Parathyroid adenoma (tissue), 2 donors: ENCODE measurements around the gene PFKL.

ENCODE experiments used
- H2AFZ ChIP-seq: fragments of 300-600 bp; sonication (generic); one replicate; pipeline ENCODE4 v1.7.0; 2017; ENCODE audit warnings: antibody characterized with exemption, mild to moderate bottlenecking
- H3K27ac ChIP-seq: fragments of 300-600 bp; sonication (generic); one replicate; pipeline ENCODE4 v1.7.0; 2017
- H3K27me3 ChIP-seq: fragments of 300-600 bp; sonication (generic); one replicate; pipeline ENCODE4 v1.7.0; 2017; ENCODE audit warnings: low read length; ENCODE audit not compliant: control insufficient read depth, insufficient read depth
- H3K36me3 ChIP-seq: fragments of 300-600 bp; sonication (generic); one replicate; pipeline ENCODE4 v1.7.0; 2017; ENCODE audit warnings: low read length; ENCODE audit not compliant: control insufficient read depth, insufficient read depth
- H3K4me1 ChIP-seq: fragments of 300-600 bp; sonication (generic); one replicate; pipeline ENCODE4 v1.7.0; 2017; ENCODE audit warnings: control low read depth
- H3K4me2 ChIP-seq: fragments of 300-600 bp; sonication (generic); one replicate; pipeline ENCODE4 v1.7.0; 2017; ENCODE audit warnings: low read length
- H3K4me3 ChIP-seq: fragments of 300-600 bp; sonication (generic); one replicate; pipeline ENCODE4 v1.7.0; 2017; ENCODE audit warnings: low read depth, low read length
- H3K79me2 ChIP-seq: fragments of 300-600 bp; sonication (generic); one replicate; pipeline ENCODE4 v1.7.0; 2017; ENCODE audit warnings: control low read depth
- H3K9ac ChIP-seq: fragments of 300-600 bp; sonication (generic); one replicate; pipeline ENCODE4 v1.7.0; 2017; ENCODE audit warnings: mild to moderate bottlenecking
- H3K9me3 ChIP-seq: fragments of 300-600 bp; sonication (generic); one replicate; pipeline ENCODE4 v1.7.0; 2017; ENCODE audit warnings: low read length; ENCODE audit not compliant: control insufficient read depth
- CTCF ChIP-seq: fragments of 300-600 bp; sonication (generic); IDR thresholded peaks from one replicate; pipeline ENCODE4 v1.7.0; 2017; ENCODE audit warnings: antibody characterized with exemption, mild to moderate bottlenecking
- donor health status: primary hyperparathyroidism.

Gene PFKL

GRCh38 chr21:44368711-44369446, 69.0 kb downstream of the PFKL start:
- H3K4me3 ChIP-seq: no peak overlapping the region
- no peaks in the 10 kb centered on the region for H3K9me3 ChIP-seq
- no peak overlapping the region for H3K27ac ChIP-seq
- no peaks in the 10 kb centered on the region for H3K36me3 ChIP-seq
- H3K4me2 ChIP-seq: no peak overlapping the region
- H3K27me3 ChIP-seq: no peaks in the 10 kb centered on the region
- no peaks in the 10 kb centered on the region for H3K4me1 ChIP-seq
- H2AFZ ChIP-seq: no peak overlapping the region
- no peak for TF ChIP-seq CTCF
- no peak overlapping the region for H3K9ac ChIP-seq
- H3K79me2 ChIP-seq: no peaks in the 10 kb centered on the region

- Histone ChIP-seq H3K79me2 (no peaks in the 10 kb centered on the region), H3K27me3 (no peaks in the 10 kb centered on the region), H3K4me3 (no peak overlapping the region), H3K9ac (no peak overlapping the region), H3K36me3 (no peaks in the 10 kb centered on the region), H2AFZ (no peak overlapping the region), H3K4me2 (peak overlapping the region; percentile 9), H3K4me1 (no peaks in the 10 kb centered on the region), H3K9me3 (no peaks in the 10 kb centered on the region), H3K27ac (no peak overlapping the region)
- TF ChIP-seq CTCF: no peak
Observed at GRCh38 chr21:44370027-44370735, 70.3 kb downstream of the PFKL start.

GRCh38 chr21:44370786-44371410, 71.0 kb downstream of the PFKL start:
- Histone ChIP-seq H2AFZ (no peak overlapping the region), H3K79me2 (no peaks in the 10 kb centered on the region), H3K36me3 (no peaks in the 10 kb centered on the region), H3K4me2 (no peak overlapping the region), H3K27ac (no peak overlapping the region), H3K9ac (no peak overlapping the region), H3K27me3 (no peaks in the 10 kb centered on the region), H3K4me1 (no peaks in the 10 kb centered on the region), H3K9me3 (no peaks in the 10 kb centered on the region), H3K4me3 (no peak overlapping the region)
- TF ChIP-seq CTCF: no peak

GRCh38 chr21:44371596-44371995, 71.7 kb downstream of the PFKL start:
- no peaks in the 10 kb centered on the region for H3K36me3 ChIP-seq
- no peak for TF ChIP-seq CTCF
- no peak overlapping the region for H3K9ac ChIP-seq

More at GRCh38 chr21:44371596-44371995, 71.7 kb downstream of the PFKL start:
- Histone ChIP-seq H2AFZ (no peak overlapping the region), H3K79me2 (no peaks in the 10 kb centered on the region), H3K27ac (no peak overlapping the region), H3K4me3 (no peak overlapping the region), H3K4me2 (no peak overlapping the region), H3K4me1 (no peaks in the 10 kb centered on the region), H3K9me3 (no peaks in the 10 kb centered on the region), H3K27me3 (no peaks in the 10 kb centered on the region)
